Caco-2 (cell line): ENCODE results near the gene HTRA3. TPM values are rescaled to one million over a fixed set of nuclear protein-coding genes. Genes with fewer than 3 reads are reported as not detected.

Experiments used
- BruUV-seq: library from RNA; stranded (reverse); fragments of 400-500 nt; replicated peaks from 2 replicates; lab custom pipeline; 2021; lab: Mats Ljungman, UMichigan
- CTCF ChIA-PET: fragments of 300-600 bp; sonication (Branson Sonifier 250); formaldehyde crosslinking; loops from one replicate; lab custom pipeline; 2022; ENCODE audit warnings: antibody characterized with exemption; lab: Charles Lee
- POLR2A ChIA-PET: fragments of 300-600 bp; sonication (Branson Sonifier 250); formaldehyde crosslinking; loops from one replicate; lab custom pipeline; 2022; ENCODE audit warnings: antibody characterized with exemption; lab: Charles Lee
- DNase-seq, 2 experiments: peaks; one replicate each; pipeline versions ENCODE4 v3.0.0 to v3.0.0-alpha.2; 2020 to 2022
- H3K27me3 ChIP-seq: replicated peaks from 2 replicates; pipeline ENCODE4 v1.6.0; 2011; ENCODE audit warnings: low read length; ENCODE audit not compliant: control insufficient read depth, insufficient read depth
- H3K36me3 ChIP-seq: 2 replicates; pipeline ENCODE4 v1.5.1; 2011; ENCODE audit warnings: low read length; ENCODE audit not compliant: control insufficient read depth, insufficient read depth
- H3K4me1 ChIP-seq: fragments of 250-450 bp; sonication (Bioruptor Pico); 2 replicates; pipeline ENCODE4 v1.5.1; 2020; ENCODE audit warnings: mild to moderate bottlenecking
- H3K4me3 ChIP-seq: 2 replicates; pipeline ENCODE4 v1.5.1; 2011; ENCODE audit warnings: low read depth, mild to moderate bottlenecking, control low read depth, low read length
- H3K9me3 ChIP-seq: fragments of 250-450 bp; sonication (Bioruptor Pico); 2 replicates; pipeline ENCODE4 v1.5.1; 2020; ENCODE audit warnings: mild to moderate bottlenecking, moderate library complexity
- H3K27ac Mint-ChIP-seq: one replicate; pipeline ENCODE4 v1.8.0; 2022; ENCODE audit warnings: mixed read lengths; ENCODE audit not compliant: unreplicated experiment
- H3K27me3 Mint-ChIP-seq: one replicate; pipeline ENCODE4 v1.8.0; 2022; ENCODE audit warnings: mixed read lengths; ENCODE audit not compliant: insufficient read depth, unreplicated experiment
- H3K36me3 Mint-ChIP-seq: one replicate; pipeline ENCODE4 v1.8.0; 2022; ENCODE audit warnings: mild to moderate bottlenecking, mixed read lengths; ENCODE audit not compliant: insufficient read depth, unreplicated experiment
- H3K4me1 Mint-ChIP-seq: one replicate; pipeline ENCODE4 v1.8.0; 2022; ENCODE audit warnings: low read depth, mixed read lengths; ENCODE audit not compliant: unreplicated experiment
- H3K4me3 Mint-ChIP-seq: one replicate; pipeline ENCODE4 v1.8.0; 2022; ENCODE audit warnings: mild to moderate bottlenecking, moderate library complexity, mixed read lengths; ENCODE audit not compliant: unreplicated experiment
- H3K9me3 Mint-ChIP-seq: one replicate; pipeline ENCODE4 v1.8.0; 2022; ENCODE audit warnings: mixed read lengths; ENCODE audit not compliant: unreplicated experiment
- intact Hi-C: fragments of 100-400 bp; cut with micrococcal nuclease; formaldehyde crosslinking; loops from one replicate; pipeline ENCODE4 v1.10.0; 2022; ENCODE audit not compliant: unreplicated experiment
- total RNA-seq: library from RNA; stranded (reverse); gene quantifications from 2 replicates; pipeline ENCODE4 v1.2.3, GENCODE V29; 2022
- TF ChIP-seq, protein P1 (sequence below), 2 experiments: fragments of 200-600 bp in 1 of 2; IDR thresholded peaks; 1 replicate in 1 of 2; 2 replicates in 1 of 2; pipeline versions ENCODE4 v1.5.1 to v1.8.0; 2011 to 2022; ENCODE audit warnings: antibody characterized with exemption in 1 of 2, control low read depth in 1 of 2, inconsistent platforms in 1 of 2, low read depth in 1 of 2, low read length in 1 of 2, mild to moderate bottlenecking in 1 of 2, moderate library complexity in 1 of 2; ENCODE audit not compliant: insufficient read depth in 1 of 2, severe bottlenecking in 1 of 2, unreplicated experiment in 1 of 2

The HTRA3 gene
- total RNA-seq, 1 experiment from 2014 or later: 0.66 TPM

DNA sequence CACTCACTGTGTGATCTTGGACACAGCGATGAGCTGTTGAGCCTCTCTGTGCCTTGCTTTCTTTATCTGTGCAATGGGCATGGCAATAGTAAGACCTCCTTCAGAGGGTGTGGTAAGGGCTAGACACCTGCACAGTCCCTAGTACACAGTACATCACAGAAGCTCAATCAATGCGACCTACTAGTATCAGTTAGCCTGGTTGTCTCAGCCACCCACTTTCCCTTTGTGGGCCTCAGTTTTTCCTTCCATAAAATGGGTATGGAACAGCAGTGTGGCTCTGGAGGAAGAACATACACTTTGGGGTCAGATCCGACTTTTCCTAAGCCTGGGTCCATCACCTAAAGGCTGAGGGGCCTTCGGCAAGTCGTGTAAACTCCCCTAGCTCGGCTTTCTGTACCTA lies 3.5 kb upstream of the HTRA3 start:
- TF ChIP-seq, protein P1, sequence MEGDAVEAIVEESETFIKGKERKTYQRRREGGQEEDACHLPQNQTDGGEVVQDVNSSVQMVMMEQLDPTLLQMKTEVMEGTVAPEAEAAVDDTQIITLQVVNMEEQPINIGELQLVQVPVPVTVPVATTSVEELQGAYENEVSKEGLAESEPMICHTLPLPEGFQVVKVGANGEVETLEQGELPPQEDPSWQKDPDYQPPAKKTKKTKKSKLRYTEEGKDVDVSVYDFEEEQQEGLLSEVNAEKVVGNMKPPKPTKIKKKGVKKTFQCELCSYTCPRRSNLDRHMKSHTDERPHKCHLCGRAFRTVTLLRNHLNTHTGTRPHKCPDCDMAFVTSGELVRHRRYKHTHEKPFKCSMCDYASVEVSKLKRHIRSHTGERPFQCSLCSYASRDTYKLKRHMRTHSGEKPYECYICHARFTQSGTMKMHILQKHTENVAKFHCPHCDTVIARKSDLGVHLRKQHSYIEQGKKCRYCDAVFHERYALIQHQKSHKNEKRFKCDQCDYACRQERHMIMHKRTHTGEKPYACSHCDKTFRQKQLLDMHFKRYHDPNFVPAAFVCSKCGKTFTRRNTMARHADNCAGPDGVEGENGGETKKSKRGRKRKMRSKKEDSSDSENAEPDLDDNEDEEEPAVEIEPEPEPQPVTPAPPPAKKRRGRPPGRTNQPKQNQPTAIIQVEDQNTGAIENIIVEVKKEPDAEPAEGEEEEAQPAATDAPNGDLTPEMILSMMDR (IDR thresholded peaks at IDR 0.05; ENCODE audit: insufficient read depth in 1 of 2, low read depth in 1 of 2, low read length in 1 of 2, severe bottlenecking in 1 of 2, unreplicated experiment in 1 of 2): no peak
- POLR2A ChIA-PET: no interaction called here
- H3K9me3 ChIP-seq: no peaks in the 10 kb centered on the region
- CTCF ChIA-PET: no interaction called here
- intact Hi-C loops: no loop called here
- no peak for DNase-seq
- no peaks in the 10 kb centered on the region for H3K36me3 ChIP-seq
- no peak overlapping the region for H3K4me3 Mint-ChIP-seq
- H3K4me1 ChIP-seq: peaks cover 5% of the 10 kb centered on the region
- BruUV-seq: no TSS peak
- peaks cover 6% of the 10 kb centered on the region for H3K4me1 Mint-ChIP-seq
- no peaks in the 10 kb centered on the region; the same call in 1 of the 2 replicates for H3K27me3 ChIP-seq
- H3K36me3 Mint-ChIP-seq: no peaks in the 10 kb centered on the region
- H3K27me3 Mint-ChIP-seq: peaks cover 3% of the 10 kb centered on the region
- no peak overlapping the region for H3K4me3 ChIP-seq
- no peaks in the 10 kb centered on the region for H3K9me3 Mint-ChIP-seq
- no peak overlapping the region for H3K27ac Mint-ChIP-seq

GRCh38 chr4:8266508-8266907 lies 3.0 kb upstream of the HTRA3 start:
- ChIA-PET POLR2A (no interaction called here), CTCF (no interaction called here)
- Mint-ChIP-seq H3K27ac (no peak overlapping the region), H3K9me3 (no peaks in the 10 kb centered on the region), H3K4me1 (peaks cover 6% of the 10 kb centered on the region), H3K27me3 (peaks cover 3% of the 10 kb centered on the region), H3K4me3 (no peak overlapping the region), H3K36me3 (no peaks in the 10 kb centered on the region)
- TF ChIP-seq, protein P1 (IDR thresholded peaks at IDR 0.05; ENCODE audit: insufficient read depth in 1 of 2, low read depth in 1 of 2, low read length in 1 of 2, severe bottlenecking in 1 of 2, unreplicated experiment in 1 of 2): no peak
- Histone ChIP-seq H3K27me3 (no peaks in the 10 kb centered on the region; the same call in 1 of the 2 replicates), H3K4me3 (no peak overlapping the region), H3K4me1 (peaks cover 5% of the 10 kb centered on the region), H3K9me3 (no peaks in the 10 kb centered on the region), H3K36me3 (no peaks in the 10 kb centered on the region)
- intact Hi-C loops: no loop called here
- BruUV-seq: no TSS peak
- no peak for DNase-seq

GRCh38 chr4:8267077-8267476 lies 2.5 kb upstream of the HTRA3 start:
- Mint-ChIP-seq H3K27ac (no peak overlapping the region), H3K9me3 (no peaks in the 10 kb centered on the region), H3K27me3 (peaks cover 3% of the 10 kb centered on the region), H3K4me3 (no peak overlapping the region), H3K4me1 (peaks cover 6% of the 10 kb centered on the region), H3K36me3 (no peaks in the 10 kb centered on the region)
- POLR2A ChIA-PET: no interaction called here
- Histone ChIP-seq H3K9me3 (no peaks in the 10 kb centered on the region), H3K4me3 (no peak overlapping the region), H3K4me1 (peaks cover 5% of the 10 kb centered on the region), H3K36me3 (no peaks in the 10 kb centered on the region), H3K27me3 (no peaks in the 10 kb centered on the region; the same call in 1 of the 2 replicates)
- CTCF ChIA-PET: interaction anchor here (0.7 kb wide), 1 partner anchor 90 kb away, joined by 3 read pairs; no protein-coding TSS in a partner anchor
- TF ChIP-seq, protein P1 (IDR thresholded peaks at IDR 0.05; ENCODE audit: insufficient read depth in 1 of 2, low read depth in 1 of 2, low read length in 1 of 2, severe bottlenecking in 1 of 2, unreplicated experiment in 1 of 2): peak; percentile 29 to 39
- DNase-seq: peak in 1 of 2 experiments; percentile 30
- intact Hi-C loops: no loop called here
- BruUV-seq: no TSS peak
